GM12878 (cell line): Measurements from ENCODE around the gene SEMA5B.

Experiments used
- CHD1 ChIP-seq: IDR thresholded peaks from 2 replicates; pipeline ENCODE4 v1.6.1; 2012; ENCODE audit warnings: low read depth, low read length, improper control_type of control experiment
- CTCF ChIP-seq, 3 experiments: IDR thresholded peaks in 2 of 3; conservative IDR thresholded peaks in 1 of 3; 2 replicates each; pipeline ENCODE4 v1.5.1; 2011; ENCODE audit warnings: low read depth in 3 of 3, low read length in 3 of 3, mild to moderate bottlenecking in 3 of 3, control low read depth in 2 of 3, moderate library complexity in 2 of 3, inconsistent platforms in 1 of 3, mixed read lengths in 1 of 3; ENCODE audit not compliant: control insufficient read depth in 2 of 3, insufficient read depth in 1 of 3; ENCODE audit errors: extremely low read depth in 1 of 3
- POLR2AphosphoS5 ChIP-seq: IDR thresholded peaks from 2 replicates; pipeline ENCODE4 v1.6.1; 2011; ENCODE audit warnings: mild to moderate bottlenecking, low read length, inconsistent platforms

GRCh38 chr3:122964811-122965210, 62.8 kb downstream of the SEMA5B start:
- TF ChIP-seq CTCF (IDR thresholded peaks at IDR 0.05 in 2 of 3, conservative IDR thresholded peaks at IDR 0.05 in 1 of 3; ENCODE audit: control insufficient read depth in 2 of 3, extremely low read depth in 1 of 3, insufficient read depth in 1 of 3, low read depth in 3 of 3, low read length in 3 of 3) = no peak
- TF ChIP-seq CHD1 = no peak
- no peak for TF ChIP-seq POLR2AphosphoS5
